NCI-H1417 treated with DMSO at 0.1 percent for 48 hours (cell line): ENCODE results near the gene EPB41L3.
"Not testable (repeated sequence)": the region's sequence is repeated elsewhere in the genome, so short reads cannot be mapped to it uniquely, and the experiment has no call there.

Source experiments
- DNase-seq: peaks from one replicate; lab custom pipeline; 2025; lab: John Stamatoyannopoulos, UW

The EPB41L3 gene

DNA sequence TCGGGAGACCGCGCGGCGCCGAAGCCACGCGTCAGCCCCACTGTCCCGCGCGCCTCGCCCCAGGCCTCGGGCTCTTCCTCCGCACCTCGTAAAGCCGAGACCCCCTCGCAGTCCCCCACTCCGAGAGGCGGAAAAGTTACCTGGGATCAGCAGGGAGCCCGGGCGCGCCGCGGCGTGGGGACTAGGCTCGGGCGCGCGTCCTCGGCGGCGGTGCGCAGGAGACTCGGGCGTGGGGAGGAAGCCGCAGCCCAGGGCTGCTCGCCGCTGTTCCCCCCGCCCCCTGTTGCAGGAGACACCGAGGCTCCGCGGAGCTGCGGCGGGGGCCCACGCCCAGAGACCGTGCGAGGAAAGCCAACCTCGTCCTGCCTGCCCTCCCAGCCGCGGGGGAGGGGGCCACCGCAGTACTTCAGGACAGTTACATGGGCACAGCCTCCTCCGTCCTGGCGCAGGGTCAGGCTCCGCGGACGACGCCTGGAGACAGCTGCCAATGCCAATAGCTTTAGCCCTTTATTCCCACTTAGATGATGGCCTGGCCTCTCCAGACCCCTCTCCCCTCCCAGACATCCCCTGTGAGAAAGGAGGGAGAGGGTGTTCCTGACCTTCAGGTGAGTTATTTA is at the start of gene EPB41L3:
EPB41L3 (minus strand) TSS at position 225 of the 617 bp plus-strand sequence. CDS start 54,814 bp downstream, outside the sequence.
- no peak for DNase-seq

DNA sequence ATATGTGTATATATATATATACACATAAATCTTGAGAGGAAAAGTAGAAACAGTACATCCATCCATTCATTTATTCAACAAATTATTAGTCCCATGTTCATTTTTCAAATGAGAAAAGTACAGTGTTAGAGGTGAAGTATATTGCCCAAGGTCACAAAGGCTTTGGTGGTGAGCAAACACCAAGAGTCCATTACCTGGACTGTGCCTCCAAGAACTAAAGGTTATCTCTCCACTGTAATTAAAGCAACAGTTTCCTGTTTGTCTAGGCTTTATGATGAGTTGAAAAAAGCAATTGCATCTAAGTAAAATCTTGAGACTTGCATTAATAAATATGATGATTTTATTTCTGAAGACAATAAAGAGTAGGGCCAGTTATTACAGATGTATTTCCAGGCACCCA is 44.7 kb upstream of the EPB41L3 start:
- no peak for DNase-seq

DNA sequence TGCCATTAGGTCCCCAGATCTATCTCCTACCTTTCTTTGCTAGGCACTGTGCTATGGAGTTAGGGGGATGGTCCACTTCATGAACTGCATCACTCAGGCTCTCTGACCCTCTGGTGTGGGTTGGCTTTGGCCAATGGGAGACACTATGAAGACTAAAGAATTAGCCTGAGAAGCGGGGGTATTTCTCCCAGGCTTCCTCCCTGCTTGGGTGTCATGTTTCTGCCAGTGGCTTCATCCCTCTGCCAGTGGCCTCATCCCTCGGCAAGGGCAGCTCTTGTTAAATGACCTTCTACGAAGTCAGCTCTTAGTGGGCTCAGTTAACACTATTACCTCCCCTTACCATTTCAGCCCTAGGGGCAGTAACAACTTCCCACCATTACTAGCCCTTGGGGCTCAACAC is 41.9 kb upstream of the EPB41L3 start:
- DNase-seq: no peak

DNA sequence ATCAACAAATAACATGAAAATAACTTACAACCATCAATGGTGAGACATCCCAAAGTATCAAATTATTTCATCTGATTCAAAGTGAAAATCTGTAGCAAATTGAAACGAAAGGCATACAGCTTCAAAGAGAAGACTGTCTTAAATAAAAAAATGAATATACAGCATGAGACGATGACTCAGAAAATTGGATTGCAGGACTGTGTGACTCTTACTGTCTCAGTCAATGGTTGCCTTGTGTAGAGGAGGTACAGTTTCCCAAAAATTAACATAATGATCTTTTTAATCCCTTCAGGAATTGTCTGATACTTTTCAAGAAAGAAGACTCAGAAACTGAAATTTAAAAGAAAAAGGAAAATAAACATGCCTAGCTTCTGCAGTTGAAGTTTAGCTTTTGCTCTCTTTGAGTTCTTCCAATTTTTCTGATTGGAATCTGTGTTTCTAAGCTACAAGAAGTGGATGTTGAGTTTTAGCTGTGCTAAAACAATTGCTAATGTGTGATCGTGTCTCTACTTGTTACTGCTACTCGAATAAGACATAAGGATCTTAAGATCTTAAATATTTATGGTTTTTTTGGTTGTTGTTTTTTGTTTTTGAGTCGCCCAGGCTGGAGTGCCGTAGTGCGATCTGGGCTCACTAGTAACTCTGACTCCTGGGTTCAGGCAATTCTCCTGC is 41.1 kb upstream of the EPB41L3 start:
- DNase-seq: no peak

DNA sequence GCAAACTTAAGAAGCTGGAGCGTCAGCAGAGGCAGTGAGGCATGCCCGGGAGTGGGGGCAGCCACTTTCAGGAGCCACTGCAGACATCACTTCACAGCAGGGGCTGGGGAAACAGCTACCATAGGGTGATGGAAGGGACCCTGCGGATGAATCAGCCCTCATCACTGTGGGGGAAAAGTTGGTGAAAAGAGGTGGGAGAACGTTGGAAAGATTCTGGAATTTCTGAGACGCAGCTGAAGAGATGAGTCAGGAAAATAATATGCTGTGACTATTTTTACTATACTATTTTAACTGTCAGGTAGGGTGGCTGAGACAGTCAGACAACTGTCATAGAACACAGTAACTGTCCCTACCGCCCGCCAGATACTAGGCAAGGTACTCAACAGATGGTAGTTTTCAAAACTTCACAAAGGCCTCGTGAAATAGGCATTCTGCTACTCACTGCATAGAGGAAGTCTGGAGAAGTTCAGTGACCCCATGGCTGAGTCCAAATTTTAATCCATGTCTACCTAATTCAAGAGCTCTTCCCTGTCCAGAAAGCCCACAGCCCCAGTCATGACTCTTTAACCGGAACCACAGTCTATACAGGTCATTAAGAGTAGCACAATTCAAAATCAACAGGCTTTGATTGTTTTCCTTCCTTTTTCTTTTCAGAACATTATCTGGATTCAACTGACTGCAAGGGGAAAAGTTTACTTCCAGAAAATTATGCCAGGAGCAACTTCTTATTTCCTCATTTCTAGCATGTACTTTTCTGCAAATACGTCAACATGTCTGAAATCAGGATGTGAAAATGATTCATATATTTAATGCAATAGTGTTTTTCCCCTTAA is 39.3 kb upstream of the EPB41L3 start:
- no peak for DNase-seq

DNA sequence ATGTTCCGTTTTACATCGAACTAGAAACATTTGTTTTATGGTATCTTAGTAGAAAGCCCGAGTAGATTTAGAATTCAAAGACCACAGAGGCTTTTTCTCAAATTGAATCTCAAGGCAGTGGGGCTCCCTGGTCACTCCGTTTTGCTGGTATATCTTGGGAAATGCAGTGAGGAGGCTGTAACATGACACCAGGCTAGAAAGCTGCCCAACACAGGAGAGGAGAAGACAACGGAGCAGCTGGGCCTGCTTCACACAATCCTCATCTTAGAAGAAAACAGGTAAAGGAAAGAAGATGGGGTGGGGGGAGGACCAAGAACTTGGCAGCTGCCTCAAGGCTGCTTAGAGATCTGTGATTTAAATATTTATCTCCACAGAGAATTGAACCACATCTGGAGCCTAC is 38.3 kb upstream of the EPB41L3 start:
- no peak for DNase-seq

DNA sequence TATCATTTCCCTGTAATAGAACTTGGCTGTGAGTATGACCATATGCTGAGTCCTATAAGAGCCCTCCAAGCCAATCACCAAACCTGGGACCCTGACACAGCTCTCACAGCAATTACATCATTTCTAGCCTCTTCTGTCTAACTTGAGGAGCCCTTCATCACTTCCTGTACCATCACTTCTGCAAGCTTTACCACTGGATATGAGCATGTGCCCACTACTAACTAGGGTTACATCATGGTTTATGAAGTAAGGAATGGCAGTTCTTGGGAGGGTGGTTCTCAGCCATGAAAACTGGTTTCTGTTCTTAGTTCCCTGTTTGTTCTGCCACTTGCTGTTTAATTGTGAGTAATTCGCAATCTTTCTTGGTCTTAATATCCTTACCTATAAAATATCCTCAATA is 31.0 kb upstream of the EPB41L3 start:
- DNase-seq: no peak

DNA sequence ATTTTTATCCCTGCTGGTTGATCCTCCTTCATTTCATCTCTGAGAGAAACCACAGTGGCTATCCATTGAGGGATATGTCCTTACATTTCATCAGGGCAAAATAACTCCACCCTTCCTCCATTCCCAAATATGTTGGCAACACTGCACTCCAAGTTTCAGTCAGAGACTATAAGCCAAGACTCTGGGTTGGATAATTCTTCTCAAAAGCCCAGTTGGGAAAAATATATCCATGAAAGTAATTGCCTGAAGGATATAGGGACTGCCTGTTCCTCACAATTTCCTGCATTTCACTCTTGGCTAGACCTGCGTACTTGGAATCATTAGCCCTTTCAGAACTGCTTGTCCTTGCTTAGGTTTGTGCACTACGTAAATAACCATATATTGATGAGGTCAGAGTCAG is 27.9 kb upstream of the EPB41L3 start:
- no peak for DNase-seq

DNA sequence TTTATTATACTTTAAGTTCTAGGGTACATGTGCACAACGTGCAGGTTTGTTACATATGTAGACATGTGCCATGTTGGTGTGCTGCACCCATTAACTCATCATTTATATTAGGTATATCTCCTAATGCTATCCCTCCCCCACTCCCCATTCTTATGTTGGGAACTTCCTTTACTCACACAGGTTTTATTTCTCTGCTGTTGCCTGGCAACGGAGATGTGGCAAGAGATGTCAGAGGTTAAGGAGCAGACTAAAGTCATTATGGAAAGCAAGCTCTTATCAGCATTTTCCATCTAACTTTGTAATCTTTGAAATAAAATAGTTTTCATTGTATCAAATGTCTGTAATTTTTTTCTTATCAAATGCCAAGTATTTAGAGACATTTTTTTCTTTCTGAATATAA is 26.8 kb upstream of the EPB41L3 start:
- DNase-seq: not testable (repeated sequence)

DNA sequence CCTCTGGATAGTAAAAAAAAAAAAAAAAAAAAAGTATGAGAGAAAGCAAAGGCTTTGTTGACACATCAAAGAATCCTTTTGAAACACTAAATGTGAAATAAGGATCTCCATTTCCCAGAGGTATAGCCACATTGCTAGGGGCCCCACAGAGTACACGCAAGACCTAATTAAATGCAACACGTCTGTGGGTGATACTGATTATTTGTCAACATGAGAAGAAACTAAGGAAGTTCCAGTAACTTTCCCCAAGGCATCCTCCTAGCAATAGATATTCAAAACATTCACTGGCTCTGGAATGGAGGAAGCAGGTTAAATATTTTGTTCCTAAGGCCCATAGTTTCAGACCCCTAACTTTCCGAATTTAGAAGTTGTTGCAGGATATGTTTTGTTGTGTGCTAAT is 24.6 kb upstream of the EPB41L3 start:
- DNase-seq: no peak

DNA sequence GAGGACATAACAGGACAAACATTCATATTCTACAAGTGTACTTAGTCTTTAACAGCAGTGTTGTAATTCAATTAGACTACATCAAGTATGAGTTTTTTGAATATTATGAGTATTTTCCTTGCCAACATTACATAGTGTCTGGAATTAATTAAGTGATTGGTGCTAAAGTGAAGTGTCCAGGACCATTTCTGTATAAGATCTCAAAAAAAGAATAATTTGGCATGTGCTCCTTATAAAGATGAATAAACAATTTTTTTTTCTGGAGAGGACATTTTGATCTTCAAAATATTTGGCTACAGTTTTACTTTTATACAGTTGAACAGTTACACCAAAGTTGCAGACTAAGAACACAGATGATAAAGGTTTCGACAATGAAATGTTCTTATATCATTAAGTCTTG is 15.1 kb upstream of the EPB41L3 start:
- no peak for DNase-seq

DNA sequence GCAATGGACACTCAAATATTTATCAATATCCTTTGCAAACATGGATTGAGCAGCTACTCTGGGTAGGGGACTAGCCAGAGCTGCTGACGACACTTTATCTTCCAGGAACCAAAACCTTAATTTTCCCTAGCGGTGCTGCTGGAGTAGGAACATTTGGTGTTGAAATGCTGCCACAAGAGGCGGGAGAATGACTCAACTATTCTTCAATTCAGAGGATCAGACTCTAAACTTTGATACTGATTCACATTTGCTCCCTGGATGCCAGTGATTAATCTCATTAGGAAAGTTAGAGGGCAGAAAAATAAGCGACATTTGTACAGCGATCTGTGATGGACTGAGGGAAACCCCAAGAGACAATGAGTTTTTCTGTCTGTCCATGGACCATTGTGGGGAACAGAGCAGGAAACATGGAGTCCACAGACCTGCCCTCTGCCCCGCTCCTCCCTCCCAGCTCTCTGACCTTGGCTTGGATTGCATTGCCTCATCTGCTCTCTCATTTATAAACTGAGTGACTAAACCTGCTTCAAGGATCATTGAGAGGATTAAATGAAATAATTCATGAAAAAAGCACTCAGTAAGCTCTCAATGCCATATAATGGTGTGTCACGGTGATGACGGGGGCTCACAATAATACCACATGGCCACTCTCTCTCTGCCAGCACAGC is 12.6 kb upstream of the EPB41L3 start:
- no peak for DNase-seq

DNA sequence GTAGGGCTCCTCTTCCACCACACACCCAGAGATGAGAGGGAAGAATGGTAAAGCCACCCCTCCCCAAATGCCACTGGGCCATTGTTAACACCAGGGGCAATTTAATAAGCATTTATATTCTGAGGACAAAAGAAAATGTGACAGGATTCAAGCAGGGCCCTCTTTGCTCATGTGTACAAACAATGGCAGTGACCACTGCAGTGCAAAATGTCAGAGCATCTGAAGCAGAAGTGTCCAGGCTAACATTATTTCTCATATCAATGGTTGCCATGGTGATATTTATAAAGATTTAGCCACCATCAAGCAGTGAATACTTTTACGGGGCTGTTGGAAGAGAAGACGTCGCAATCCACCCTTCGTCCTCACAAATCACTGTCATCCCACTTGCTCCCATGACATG is 10.8 kb upstream of the EPB41L3 start:
- DNase-seq: no peak

DNA sequence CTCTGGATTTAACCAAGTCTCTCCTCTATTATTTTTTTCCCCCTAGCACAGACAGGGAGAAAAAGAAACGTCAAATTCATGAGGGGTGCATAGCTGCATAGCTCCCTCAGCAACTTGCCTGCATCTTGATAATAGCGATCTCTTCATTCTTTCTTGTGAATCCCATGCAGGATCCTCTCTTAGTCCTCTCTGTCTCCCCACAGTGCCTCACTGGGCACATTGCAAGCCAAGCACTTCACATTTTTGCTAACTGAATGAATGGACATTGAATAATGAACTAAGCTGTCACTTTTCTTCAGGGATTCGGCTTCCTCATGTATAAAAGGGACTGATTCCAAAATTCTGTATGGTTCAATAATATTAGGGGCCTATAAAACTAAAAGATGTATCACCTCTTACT is 2.9 kb upstream of the EPB41L3 start:
- no peak for DNase-seq

DNA sequence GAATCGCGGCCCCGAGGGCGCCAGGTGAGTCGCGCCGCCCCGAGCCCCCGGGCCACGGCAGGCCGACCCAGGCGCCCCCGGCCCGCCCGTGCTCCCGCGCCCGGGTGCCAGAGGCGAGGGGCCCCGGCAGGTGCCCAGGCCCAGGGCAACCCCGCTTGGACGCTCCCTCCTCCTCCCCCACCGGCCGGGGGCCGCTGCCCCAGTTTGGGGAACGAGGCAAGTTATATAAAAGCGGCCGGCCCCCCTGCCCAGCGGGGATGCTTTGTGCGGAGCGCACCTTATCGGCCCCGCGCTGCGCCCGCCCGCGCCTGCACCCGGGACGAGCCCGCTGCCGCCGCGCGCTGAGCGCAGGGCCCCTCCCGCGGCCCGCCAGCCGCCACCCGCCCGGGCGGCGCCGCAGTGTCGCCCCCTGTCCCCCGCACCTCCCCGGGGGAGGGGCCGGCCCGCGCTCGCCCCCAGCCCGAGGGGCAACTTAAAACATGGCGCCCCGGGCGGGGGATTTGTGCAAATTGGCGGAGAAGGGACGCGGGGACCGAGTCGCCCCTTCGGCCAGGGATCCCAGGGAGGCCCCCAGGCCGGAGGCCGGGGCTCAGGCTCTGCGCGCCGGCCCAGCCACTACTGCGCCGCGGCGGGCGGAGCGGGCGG is 639 bp downstream of the EPB41L3 start:
- DNase-seq: no peak

DNA sequence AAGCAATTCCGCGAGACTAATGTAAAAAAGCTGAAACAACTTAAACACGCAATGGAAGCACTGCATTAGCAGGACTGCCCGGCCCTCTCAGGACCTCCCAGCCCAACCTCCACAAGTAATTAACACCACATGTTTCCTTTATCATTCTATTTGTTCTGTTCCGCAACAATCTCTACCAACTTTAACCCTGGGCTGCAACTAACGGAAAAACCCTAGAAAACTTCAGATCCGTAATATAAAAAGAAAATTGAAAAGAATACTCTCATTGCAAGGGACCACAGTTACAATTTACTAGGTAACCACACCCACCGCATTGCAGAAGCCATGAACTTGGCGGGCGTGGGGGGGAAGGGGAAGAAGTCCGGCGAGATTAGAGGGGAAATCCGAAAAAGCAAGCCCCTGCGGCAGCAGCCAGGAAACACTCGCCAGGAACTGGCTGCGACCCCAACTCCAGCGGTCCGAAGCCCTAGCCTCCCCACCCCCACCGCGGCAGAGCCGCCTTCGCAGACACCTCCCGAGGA is 1.2 kb downstream of the EPB41L3 start:
- DNase-seq: no peak

DNA sequence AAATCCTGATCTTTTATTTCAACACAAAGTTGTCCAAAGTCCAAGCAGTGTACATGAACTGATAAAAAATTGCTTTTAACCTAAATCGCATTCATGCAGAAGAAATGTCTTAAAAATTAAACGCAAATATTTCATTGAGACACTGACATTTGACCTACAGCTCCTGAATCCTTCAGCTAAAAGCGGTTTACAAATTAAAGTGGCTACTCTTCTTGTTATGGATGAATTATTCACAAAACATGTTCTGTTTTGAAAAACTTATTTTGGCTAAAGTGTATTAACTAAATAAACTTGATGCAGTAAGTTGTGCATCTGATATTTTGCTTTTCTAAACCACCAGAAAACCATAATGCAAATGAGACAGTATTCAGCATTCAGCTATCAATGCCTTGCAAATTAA is 2.2 kb downstream of the EPB41L3 start:
- no peak for DNase-seq

DNA sequence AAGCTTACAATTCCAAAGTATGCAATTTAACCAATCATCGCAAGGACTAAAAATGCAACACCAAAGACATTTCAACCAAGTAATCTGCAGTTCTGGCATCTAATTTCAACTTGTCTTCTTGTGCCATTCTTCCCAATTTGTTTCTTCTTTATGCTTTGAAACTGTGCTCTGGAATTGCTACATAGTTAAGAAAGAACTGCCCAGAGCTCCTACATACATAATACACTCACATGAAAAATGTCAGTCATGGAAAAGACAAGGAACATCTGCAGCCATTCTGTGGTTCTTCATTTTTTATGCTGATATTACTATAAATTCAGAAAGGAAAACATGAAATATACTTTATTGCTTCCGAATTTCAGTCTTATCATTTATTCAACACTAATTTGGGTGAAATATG is 4.4 kb downstream of the EPB41L3 start:
- DNase-seq: no peak

DNA sequence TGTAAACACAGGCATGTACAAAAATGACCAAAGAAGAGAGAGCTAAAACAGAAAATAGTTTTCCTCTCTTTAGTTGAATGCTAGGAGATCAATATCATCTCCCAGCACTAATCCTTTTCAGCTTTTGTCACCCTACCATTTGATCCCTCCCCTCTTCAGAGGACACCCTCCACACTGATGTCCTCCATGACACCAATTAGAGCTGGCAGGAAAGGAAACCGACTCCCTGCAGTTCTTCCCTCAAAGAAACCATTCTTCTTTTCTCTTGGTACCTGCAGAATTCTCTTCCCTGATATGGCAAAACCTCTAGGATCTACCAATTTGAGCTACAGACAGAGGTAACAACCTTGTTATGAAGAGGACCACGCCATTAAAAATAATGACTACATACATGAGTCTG is 5.3 kb downstream of the EPB41L3 start:
- DNase-seq: no peak

DNA sequence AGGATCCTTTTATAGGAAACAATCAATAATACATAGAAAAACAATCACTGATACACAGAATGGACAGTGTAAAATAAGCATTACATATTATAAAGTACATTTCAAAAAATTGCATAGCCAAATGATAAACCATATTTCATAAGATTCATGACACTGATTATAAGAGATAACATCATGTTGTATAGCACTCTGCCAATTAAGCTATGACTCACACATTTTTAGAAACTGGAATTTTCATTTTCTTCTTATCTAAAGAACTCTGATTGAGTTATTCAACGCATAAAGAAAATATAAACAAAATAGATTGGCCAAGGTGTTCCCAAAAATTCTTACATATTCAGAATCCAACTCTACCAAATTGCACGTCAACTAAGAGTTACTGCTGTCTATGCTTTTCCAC is 5.9 kb downstream of the EPB41L3 start:
- DNase-seq: no peak

DNA sequence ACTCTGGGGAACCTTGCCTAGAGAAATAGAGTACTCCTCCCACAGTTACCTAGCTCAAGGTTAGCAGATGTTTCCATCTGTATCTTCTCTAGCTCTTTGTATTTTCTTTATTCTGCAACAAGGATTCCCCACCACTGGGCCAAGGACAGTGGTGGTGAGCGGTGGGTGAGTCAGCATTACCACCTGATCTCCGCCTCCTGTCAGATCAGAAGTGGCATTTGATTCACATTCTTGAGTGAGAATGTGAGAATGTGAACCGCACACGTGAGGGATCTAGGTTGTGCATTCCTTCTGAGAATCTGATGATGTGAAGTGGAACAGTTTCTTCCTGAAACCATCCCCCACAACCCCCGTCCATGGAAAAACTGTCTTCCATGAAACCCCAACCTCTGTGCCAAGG is 9.0 kb downstream of the EPB41L3 start:
- DNase-seq: no peak

DNA sequence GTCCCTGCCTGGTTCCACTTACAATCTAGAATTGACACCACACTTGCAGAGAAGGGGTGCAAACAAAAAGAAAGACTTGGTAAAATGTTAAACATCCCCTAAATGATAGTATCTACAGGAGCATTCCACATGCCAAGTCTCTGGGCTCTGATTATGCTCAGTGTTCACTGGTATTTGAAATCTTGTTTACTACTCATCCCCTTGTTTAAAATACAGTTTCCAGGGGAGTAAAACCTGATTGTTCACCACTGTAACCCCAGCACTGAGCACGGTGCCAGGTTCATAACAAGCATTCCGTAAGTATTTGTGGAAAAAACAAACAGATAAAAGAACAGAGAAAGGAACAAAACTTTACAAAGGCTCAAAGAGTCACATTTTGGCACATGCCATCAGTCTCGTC is 11.7 kb downstream of the EPB41L3 start:
- DNase-seq: no peak
